Measurements from ENCODE around the gene MTX3.

The MTX3 gene

DNA sequence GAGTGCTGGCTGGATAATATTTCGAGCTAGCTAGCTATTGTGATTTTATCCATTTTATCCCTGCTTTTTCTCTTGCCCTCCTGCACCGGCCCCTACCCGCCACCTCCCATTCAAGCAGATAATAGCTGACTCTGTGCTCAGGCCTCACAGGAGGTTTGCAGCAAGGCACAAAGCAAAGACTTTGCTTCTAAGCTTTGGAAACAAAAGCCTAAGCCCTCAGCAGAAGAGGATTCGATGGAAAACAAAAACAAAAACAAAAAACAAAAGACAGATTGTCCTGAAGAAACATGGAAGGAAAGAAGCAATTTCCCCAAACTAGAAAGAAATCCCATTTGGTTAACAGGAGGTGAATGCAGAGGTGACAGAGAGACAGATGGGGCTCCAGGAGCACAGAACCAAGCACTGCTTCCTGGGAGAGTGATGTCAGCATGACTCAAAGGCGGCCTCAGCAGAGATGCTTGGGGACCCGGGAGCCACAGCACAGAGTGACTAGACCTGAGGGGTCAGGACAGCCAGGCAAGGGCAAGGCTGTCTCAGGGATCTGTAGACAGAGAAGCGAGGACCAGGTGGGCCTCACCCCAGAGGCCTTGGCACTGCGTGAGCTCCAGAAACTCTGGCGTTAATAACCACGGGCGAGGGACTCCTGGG lies 28.4 kb downstream of the MTX3 start:
- DNase-seq (ENCODE audit: low read depth): no peak

DNA sequence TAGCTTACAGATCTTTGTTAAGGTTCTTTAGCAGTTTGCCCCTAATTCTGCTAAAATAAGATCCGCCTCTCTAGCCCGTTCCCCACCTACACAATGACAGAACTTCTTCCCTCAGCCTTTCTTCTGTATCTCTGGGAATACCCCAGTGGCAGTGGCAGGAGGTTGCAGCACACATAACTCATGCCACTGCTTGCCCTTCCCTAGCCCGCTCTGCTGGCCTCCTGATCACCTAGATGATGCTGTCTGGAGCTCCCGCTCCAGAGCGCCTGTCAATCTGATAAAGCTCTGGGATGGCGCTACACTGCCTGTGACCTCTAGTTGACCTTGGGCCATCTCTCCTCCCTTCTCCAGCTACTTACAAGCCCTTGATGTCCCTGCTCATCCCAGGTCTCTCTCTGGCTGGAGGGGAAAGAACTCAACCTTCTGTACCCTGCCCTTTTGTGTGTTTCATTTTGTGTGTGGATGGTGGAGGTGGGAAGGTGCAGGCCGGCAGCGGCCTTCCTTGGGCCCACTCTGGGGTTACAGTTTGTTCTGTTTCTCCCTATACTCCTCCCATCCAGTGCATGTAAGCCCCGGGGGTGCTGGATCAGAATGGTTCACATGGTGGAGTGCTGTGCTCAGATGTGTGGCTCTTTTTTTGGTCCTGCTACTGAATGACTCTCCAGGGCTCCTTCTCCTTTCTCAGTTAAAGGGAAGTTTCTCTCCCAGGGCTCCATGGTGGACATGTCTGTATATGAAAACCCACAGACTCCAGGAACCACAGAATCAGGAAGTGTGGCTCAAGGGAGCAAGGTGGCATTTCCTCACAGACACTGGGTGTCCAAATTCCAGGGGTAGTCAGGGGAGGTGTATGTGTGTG lies 29.1 kb downstream of the MTX3 start:
- TF ChIP-seq, protein P1, sequence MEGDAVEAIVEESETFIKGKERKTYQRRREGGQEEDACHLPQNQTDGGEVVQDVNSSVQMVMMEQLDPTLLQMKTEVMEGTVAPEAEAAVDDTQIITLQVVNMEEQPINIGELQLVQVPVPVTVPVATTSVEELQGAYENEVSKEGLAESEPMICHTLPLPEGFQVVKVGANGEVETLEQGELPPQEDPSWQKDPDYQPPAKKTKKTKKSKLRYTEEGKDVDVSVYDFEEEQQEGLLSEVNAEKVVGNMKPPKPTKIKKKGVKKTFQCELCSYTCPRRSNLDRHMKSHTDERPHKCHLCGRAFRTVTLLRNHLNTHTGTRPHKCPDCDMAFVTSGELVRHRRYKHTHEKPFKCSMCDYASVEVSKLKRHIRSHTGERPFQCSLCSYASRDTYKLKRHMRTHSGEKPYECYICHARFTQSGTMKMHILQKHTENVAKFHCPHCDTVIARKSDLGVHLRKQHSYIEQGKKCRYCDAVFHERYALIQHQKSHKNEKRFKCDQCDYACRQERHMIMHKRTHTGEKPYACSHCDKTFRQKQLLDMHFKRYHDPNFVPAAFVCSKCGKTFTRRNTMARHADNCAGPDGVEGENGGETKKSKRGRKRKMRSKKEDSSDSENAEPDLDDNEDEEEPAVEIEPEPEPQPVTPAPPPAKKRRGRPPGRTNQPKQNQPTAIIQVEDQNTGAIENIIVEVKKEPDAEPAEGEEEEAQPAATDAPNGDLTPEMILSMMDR (IDR thresholded peaks at IDR 0.05; ENCODE audit: control insufficient read depth, extremely low read depth, insufficient read depth): no peak
- DNase-seq (ENCODE audit: low read depth): no peak
- no peak overlapping the region for H3K4me3 ChIP-seq (ENCODE audit: low read depth, low read length)

More for the DNA sequence above, 28.4 kb downstream of the MTX3 start:
- TF ChIP-seq, protein P1 (IDR thresholded peaks at IDR 0.05; ENCODE audit: control insufficient read depth, extremely low read depth, insufficient read depth): no peak
- no peak overlapping the region for H3K4me3 ChIP-seq (ENCODE audit: low read depth, low read length)

DNA sequence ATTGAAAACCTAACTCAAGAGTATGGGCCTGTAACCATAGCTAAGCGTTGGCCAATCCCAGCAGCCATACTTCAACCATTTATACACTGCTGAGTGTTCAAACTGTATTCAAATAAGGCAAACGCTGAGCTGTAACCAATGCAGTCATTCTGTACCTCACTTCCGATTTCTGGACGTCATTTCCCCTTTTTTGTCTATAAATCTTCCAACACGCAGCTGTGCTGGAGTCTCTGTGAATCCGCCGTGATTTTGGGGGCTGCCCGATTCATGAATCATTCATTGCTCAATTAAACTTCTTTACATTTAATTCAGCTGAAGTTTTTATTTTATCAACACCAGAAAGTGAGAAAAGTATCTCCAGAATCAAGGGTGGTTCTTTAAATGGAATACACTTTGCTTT lies 31.7 kb downstream of the MTX3 start:
- TF ChIP-seq, protein P1 (IDR thresholded peaks at IDR 0.05; ENCODE audit: control insufficient read depth, extremely low read depth, insufficient read depth): no peak
- H3K4me3 ChIP-seq (ENCODE audit: low read depth, low read length): no peak overlapping the region
- no peak for DNase-seq (ENCODE audit: low read depth)

DNA sequence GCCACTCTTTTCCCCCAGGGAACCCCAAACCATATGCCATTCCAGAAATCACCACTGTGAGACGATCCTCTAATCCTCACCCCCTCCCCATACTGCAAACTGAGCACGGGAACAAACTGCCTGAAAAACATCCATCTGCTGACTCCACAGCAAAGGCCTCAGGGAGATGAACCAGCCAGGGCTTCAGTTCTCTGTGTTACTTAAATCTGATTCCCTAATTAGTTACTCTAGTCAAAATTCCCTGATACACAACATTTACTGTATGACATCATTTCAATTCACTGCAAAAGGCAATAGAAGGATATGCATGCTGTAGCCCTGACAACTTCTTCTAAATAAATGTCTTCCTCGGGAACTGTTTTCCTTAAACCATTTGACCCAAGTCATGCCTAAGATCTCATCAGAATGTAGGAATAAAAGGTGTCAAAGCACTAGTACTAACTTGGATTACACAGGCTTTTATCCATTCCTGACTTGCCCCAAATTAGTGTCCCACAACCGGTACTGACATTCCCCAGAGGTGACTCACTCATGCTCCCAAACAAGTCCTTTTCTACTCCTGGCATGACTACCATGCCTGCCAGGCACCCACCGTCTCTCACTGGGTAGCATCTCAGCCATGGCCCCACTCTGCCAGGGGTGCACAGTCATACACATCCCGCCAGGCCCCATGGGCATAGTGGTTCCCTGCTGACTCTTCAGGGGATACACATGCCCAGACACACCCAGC lies 35.0 kb downstream of the MTX3 start:
- TF ChIP-seq, protein P1 (IDR thresholded peaks at IDR 0.05; ENCODE audit: control insufficient read depth, extremely low read depth, insufficient read depth): no peak
- DNase-seq (ENCODE audit: low read depth): no peak
- no peak overlapping the region for H3K4me3 ChIP-seq (ENCODE audit: low read depth, low read length)

DNA sequence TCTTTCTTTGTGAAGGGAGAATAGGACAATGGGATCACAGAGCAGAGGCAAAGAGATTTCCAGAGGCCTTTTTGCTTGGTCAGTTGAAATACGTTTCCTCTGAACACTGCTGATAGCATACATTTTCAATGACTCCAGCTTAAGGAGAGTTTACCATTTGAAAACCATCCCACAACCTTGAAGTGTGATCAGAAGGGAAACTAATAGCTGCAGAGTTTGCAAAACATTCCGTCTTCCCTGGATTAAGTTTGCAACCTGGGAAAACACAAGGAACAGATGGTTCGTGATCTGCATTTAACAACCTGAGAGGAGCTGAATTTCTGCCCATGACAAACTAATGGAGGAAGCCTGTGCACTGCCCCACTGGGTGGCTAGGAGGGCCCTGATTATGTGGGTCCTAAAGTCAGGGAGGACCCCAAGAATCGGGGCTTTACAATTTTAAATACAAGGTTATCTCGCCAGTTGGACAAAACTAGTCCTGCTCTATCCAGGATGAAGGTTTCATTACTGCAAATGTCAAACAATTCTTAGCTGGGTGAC lies 35.6 kb downstream of the MTX3 start:
- no peak overlapping the region for H3K4me3 ChIP-seq (ENCODE audit: low read depth, low read length)
- no peak for DNase-seq (ENCODE audit: low read depth)
- TF ChIP-seq, protein P1 (IDR thresholded peaks at IDR 0.05; ENCODE audit: control insufficient read depth, extremely low read depth, insufficient read depth): no peak

DNA sequence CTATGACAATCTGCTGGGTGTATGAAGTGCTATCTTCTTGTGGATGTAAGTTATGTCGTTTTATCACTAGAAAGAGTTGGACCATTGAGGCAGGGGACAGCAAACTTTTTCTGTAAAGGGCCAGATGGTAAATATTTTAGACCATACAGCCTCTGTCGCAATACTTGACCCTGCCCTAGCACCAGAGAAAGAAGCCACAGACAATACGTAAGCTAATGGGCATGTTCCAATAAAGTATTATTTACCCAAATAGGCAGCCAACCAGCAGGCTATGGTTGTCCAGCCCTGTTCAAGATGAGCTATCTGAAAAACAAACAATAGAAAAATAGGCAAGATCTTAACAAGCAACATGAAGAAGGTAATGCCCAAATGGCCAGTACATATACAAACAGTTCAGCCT lies 36.4 kb downstream of the MTX3 start:
- no peak overlapping the region for H3K4me3 ChIP-seq (ENCODE audit: low read depth, low read length)
- DNase-seq (ENCODE audit: low read depth): peak; percentile 90
- TF ChIP-seq, protein P1 (IDR thresholded peaks at IDR 0.05; ENCODE audit: control insufficient read depth, extremely low read depth, insufficient read depth): no peak
